WTC11 (cell line): Measurements from ENCODE around the gene SMARCB1. TPM values are rescaled to one million over a fixed set of nuclear protein-coding genes. Genes with fewer than 3 reads are reported as not detected.

Experiments used
- ATAC-seq: fragments of 200-7000 bp; cut with Tn5 transposase; 2 replicates; pipeline ENCODE4 v1.10.0; 2021; ENCODE audit warnings: mild to moderate bottlenecking, moderate library complexity
- CTCF ChIA-PET: fragments of 300-600 bp; sonication (Branson Sonifier 250); formaldehyde crosslinking; loops from one replicate; lab custom pipeline; 2021; ENCODE audit warnings: antibody characterized with exemption; lab: Charles Lee
- POLR2A ChIA-PET: fragments of 350-600 bp; sonication (Branson Sonifier 250); formaldehyde crosslinking; loops from one replicate; lab custom pipeline; 2021; ENCODE audit warnings: antibody characterized with exemption; lab: Charles Lee
- DNase-seq: peaks from one replicate; pipeline ENCODE4 v3.0.0; 2021; ENCODE audit warnings: low spot score
- H3K27ac Mint-ChIP-seq: 2 replicates; pipeline ENCODE4 v1.8.0; 2021; ENCODE audit warnings: mixed read lengths
- H3K27me3 Mint-ChIP-seq: 2 replicates; pipeline ENCODE4 v1.8.0; 2021; ENCODE audit warnings: low read depth, mild to moderate bottlenecking, moderate library complexity, mixed read lengths
- H3K36me3 Mint-ChIP-seq: 2 replicates; pipeline ENCODE4 v1.8.0; 2021; ENCODE audit warnings: mixed read lengths
- H3K4me1 Mint-ChIP-seq: 2 replicates; pipeline ENCODE4 v1.8.0; 2022; ENCODE audit warnings: mixed read lengths
- H3K4me3 Mint-ChIP-seq: 2 replicates; pipeline ENCODE4 v1.8.0; 2021; ENCODE audit warnings: mild to moderate bottlenecking, moderate library complexity, mixed read lengths
- H3K9me3 Mint-ChIP-seq: 2 replicates; pipeline ENCODE4 v1.8.0; 2021; ENCODE audit warnings: mixed read lengths
- ARID4B ChIP-seq: sonication (generic); formaldehyde crosslinking; IDR thresholded peaks from 2 replicates; pipeline ENCODE4 v1.8.0; 2023; ENCODE audit warnings: missing genetic modification reagents, mild to moderate bottlenecking, borderline replicate concordance
- ATF6 ChIP-seq: sonication (generic); formaldehyde crosslinking; IDR thresholded peaks from 2 replicates; pipeline ENCODE4 v1.8.1; 2023; ENCODE audit warnings: mild to moderate bottlenecking, missing genetic modification reagents
- CREB1 ChIP-seq: sonication (generic); formaldehyde crosslinking; IDR thresholded peaks from 2 replicates; pipeline ENCODE4 v1.8.0; 2023; ENCODE audit warnings: mild to moderate bottlenecking, missing genetic modification reagents
- E2F1 ChIP-seq: sonication (generic); formaldehyde crosslinking; IDR thresholded peaks from 2 replicates; pipeline ENCODE4 v1.8.0; 2022; ENCODE audit warnings: mild to moderate bottlenecking, missing genetic modification reagents
- GTF2I ChIP-seq: fragments of 250-450 bp; sonication (Bioruptor Pico); conservative IDR thresholded peaks from 2 replicates; pipeline ENCODE4 v1.4.0; 2021; ENCODE audit warnings: mild to moderate bottlenecking
- IRF1 ChIP-seq: sonication (generic); formaldehyde crosslinking; IDR thresholded peaks from 2 replicates; pipeline ENCODE4 v1.8.0; 2023; ENCODE audit warnings: missing genetic modification reagents
- JAZF1 ChIP-seq: fragments of 250-450 bp; sonication (Bioruptor Pico); IDR thresholded peaks from 2 replicates; pipeline ENCODE4 v1.9.0; 2021; ENCODE audit warnings: moderate library complexity, mild to moderate bottlenecking, inconsistent platforms
- MLX ChIP-seq: sonication (generic); formaldehyde crosslinking; IDR thresholded peaks from 2 replicates; pipeline ENCODE4 v1.8.1; 2023; ENCODE audit warnings: mild to moderate bottlenecking, missing genetic modification reagents, moderate library complexity
- NFYB ChIP-seq: sonication (generic); formaldehyde crosslinking; conservative IDR thresholded peaks from 2 replicates; pipeline ENCODE4 v1.8.0; 2022; ENCODE audit warnings: low read depth, missing genetic modification reagents
- PRDM15 ChIP-seq: sonication (generic); formaldehyde crosslinking; IDR thresholded peaks from 2 replicates; pipeline ENCODE4 v1.8.0; 2022; ENCODE audit warnings: missing genetic modification reagents
- RELA ChIP-seq: sonication (generic); formaldehyde crosslinking; IDR thresholded peaks from 2 replicates; pipeline ENCODE4 v1.8.1; 2022; ENCODE audit warnings: missing genetic modification reagents, mild to moderate bottlenecking, borderline replicate concordance
- TEAD4 ChIP-seq: sonication (generic); formaldehyde crosslinking; IDR thresholded peaks from 2 replicates; pipeline ENCODE4 v1.8.0; 2022; ENCODE audit warnings: mild to moderate bottlenecking, missing genetic modification reagents
- USF1 ChIP-seq: sonication (generic); formaldehyde crosslinking; IDR thresholded peaks from 2 replicates; pipeline ENCODE4 v1.8.0; 2022; ENCODE audit warnings: mild to moderate bottlenecking, missing genetic modification reagents
- ZBTB43 ChIP-seq: sonication (generic); formaldehyde crosslinking; IDR thresholded peaks from 2 replicates; pipeline ENCODE4 v1.8.1; 2023; ENCODE audit warnings: mild to moderate bottlenecking, missing genetic modification reagents
- ZMAT4 ChIP-seq: fragments of 250-450 bp; sonication (Bioruptor Pico); IDR thresholded peaks from 2 replicates; pipeline ENCODE4 v1.9.0; 2021; ENCODE audit warnings: mild to moderate bottlenecking
- ZNF121 ChIP-seq: sonication (generic); formaldehyde crosslinking; IDR thresholded peaks from 2 replicates; pipeline ENCODE4 v1.8.0; 2023; ENCODE audit warnings: missing genetic modification reagents
- ZNF219 ChIP-seq: sonication (generic); formaldehyde crosslinking; IDR thresholded peaks from 2 replicates; pipeline ENCODE4 v1.8.0; 2023; ENCODE audit warnings: missing genetic modification reagents, mild to moderate bottlenecking, borderline replicate concordance
- ZNF232 ChIP-seq: sonication (generic); formaldehyde crosslinking; IDR thresholded peaks from 2 replicates; pipeline ENCODE4 v1.8.0; 2022; ENCODE audit warnings: mild to moderate bottlenecking, missing genetic modification reagents
- ZNF423 ChIP-seq: fragments of 250-450 bp; sonication (Bioruptor Pico); IDR thresholded peaks from 2 replicates; pipeline ENCODE4 v2.1.2; 2022; ENCODE audit warnings: mild to moderate bottlenecking, moderate library complexity
- ZNF512 ChIP-seq: sonication (generic); formaldehyde crosslinking; IDR thresholded peaks from 2 replicates; pipeline ENCODE4 v1.8.1; 2022; ENCODE audit warnings: missing genetic modification reagents, borderline replicate concordance
- total RNA-seq: library from RNA; stranded (reverse); gene quantifications from 3 replicates; pipeline ENCODE4 v1.2.3, GENCODE V29; 2021

SMARCB1 gene
- total RNA-seq, 1 experiment from 2014 or later, result 135 TPM

GRCh38 chr22:23831261-23831660 lies 44.5 kb downstream of the SMARCB1 start (continued):
- TF ChIP-seq TEAD4, result no peak
- no peak for TF ChIP-seq ZMAT4 (CRISPR knock-in tag)

- no peaks in the 10 kb centered on the region for H3K4me1 Mint-ChIP-seq
- no peaks in the 10 kb centered on the region for H3K9me3 Mint-ChIP-seq
- ChIA-PET CTCF (no interaction called here), POLR2A (no interaction called here)
- H3K4me3 Mint-ChIP-seq, result no peak overlapping the region
- TF ChIP-seq MLX (CRISPR knock-in tag) (no peak), JAZF1 (CRISPR knock-in tag) (no peak), ZNF219 (CRISPR knock-in tag) (no peak), CREB1 (no peak), TEAD4 (no peak), RELA (CRISPR knock-in tag) (no peak), IRF1 (CRISPR knock-in tag) (no peak), NFYB (no peak), ZNF512 (CRISPR knock-in tag) (no peak), ZNF232 (CRISPR knock-in tag) (no peak), E2F1 (CRISPR knock-in tag) (no peak), ARID4B (no peak), ZNF423 (CRISPR knock-in tag) (no peak), PRDM15 (CRISPR knock-in tag) (no peak), ZBTB43 (CRISPR knock-in tag) (no peak), ATF6 (CRISPR knock-in tag) (no peak), GTF2I (no peak), ZNF121 (CRISPR knock-in tag) (no peak), USF1 (CRISPR knock-in tag) (no peak)
- no peak overlapping the region for H3K27ac Mint-ChIP-seq
- peaks cover 35% of the 10 kb centered on the region for H3K36me3 Mint-ChIP-seq
- DNase-seq (no peak), ATAC-seq (no peak)
- no peaks in the 10 kb centered on the region for H3K27me3 Mint-ChIP-seq
These were observed 45.0 kb downstream of the SMARCB1 start for GRCh38 chr22:23831781-23832180.
